HCEC 1CT (cell line): ENCODE data around the gene ADA.
"Not testable (repeated sequence)": the region's sequence is repeated elsewhere in the genome, so short reads cannot be mapped to it uniquely, and the experiment has no call there.

ENCODE experiments used
- DNase-seq: peaks from one replicate; pipeline ENCODE4 v3.0.0-alpha.2; 2017

ADA gene

DNA sequence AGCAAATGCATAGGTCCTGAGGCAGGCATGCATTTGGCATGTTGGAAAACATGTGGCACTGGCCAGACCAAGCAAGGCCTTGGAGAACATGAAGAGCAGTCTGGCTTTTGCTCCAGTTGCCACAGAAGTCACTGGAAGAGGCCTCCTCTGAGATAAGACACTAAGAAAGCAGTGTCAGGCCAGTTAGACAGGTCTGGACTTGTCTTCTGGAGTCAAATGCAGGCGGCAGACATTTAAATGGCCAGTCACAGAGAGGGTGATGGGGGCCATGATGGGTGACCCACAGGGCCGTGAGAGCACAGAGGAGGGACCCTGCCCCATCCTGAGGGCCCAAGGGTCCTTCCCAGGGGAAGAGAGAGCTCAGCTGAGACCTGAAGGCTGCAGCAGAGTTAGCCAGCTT is 26.7 kb upstream of the ADA start:
- DNase-seq: no peak

DNA sequence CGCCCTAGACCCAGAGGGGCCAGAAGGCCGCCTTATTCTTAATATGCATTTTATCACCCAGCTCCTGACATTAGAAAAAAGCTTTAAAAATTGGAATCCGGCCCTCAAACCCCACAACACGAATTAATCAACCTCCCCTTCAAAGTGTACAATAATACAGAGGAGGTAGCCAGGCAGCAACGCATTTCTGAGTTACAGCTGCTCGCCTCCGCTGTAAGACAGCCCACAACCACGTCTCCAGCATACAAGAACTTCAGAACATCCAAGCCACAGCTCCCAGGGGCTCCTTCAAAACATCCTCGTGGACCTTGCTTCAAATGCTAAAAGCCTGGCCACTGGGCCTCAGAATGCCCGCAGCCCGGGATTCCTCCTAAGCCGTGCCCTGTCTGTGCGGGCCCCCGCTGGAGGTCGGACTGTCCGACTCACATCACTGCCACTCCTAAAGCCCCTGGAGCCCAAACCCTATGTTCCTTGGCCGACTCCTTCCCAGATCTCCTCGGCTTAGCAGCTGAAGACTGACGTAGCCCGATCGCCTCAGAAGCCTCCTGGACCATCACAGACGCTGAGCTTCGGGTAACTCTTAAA is 20.9 kb upstream of the ADA start:
- not testable (repeated sequence) for DNase-seq

- not testable (repeated sequence) for DNase-seq
These were observed 20.0 kb upstream of the ADA start for GRCh38 chr20:44671541-44671940.

DNA sequence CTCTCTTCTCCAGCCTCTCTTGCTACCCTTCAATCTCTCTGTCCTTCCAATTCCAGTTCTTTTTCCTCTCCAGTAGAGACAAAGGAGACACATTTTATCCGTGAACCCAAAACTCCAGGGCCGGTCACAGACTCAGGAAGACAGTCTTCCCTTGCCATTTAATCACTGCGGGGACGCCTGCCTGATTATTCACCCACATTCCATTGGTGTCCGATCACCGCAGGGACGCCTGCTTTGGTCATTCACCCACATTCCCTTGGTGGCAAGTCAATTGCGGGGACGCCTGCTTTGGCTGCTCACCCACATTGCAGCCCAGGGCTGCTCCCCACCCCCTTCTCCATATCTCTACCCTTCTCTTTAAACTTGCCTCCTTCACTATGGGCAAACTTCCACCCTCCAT is 19.4 kb upstream of the ADA start:
- DNase-seq: peak; percentile 53

DNA sequence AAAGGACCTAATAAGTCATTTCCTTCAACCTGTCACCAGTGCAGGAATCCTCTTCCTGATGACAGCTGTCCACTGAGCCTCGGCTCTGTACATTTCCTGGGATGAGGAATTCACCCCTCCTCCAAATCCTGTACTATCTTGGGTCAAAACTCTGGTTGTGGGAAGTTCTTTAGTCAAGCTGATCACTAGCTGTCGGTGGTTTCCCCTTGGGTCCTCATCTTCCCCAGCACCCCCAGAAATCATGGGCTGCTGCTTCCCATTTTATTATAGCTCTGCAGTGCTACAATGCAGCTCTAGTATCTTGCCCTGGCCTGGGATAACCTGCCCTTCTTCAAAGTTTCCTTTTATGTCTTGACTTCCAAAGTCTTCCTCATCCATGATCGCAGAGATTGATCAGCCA is 14.6 kb upstream of the ADA start:
- DNase-seq: no peak

- DNase-seq: no peak
These were observed 12.6 kb upstream of the ADA start for GRCh38 chr20:44664131-44664530.

DNA sequence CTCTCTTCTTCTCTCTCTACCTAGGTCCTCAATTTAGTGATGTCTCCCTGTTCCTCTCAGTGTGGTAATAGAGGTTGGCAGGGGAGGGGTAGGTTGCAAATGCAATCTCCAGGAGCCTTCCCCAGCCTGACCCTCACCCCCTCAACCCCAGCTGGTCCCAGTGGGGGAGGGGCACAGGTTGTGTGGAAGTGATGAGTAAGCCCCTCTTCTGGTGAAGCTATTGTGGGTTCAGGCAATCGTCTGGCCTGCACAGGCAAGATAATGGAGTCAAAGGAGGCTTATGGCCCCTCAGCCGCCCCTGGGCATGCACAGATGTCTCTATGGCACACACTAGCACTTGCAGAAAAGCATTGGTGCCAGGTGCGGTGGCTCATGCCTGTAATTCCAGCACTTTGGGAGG is 10.8 kb upstream of the ADA start:
- no peak for DNase-seq

- no peak for DNase-seq
These were observed 9.1 kb upstream of the ADA start for GRCh38 chr20:44660581-44660980.

DNA sequence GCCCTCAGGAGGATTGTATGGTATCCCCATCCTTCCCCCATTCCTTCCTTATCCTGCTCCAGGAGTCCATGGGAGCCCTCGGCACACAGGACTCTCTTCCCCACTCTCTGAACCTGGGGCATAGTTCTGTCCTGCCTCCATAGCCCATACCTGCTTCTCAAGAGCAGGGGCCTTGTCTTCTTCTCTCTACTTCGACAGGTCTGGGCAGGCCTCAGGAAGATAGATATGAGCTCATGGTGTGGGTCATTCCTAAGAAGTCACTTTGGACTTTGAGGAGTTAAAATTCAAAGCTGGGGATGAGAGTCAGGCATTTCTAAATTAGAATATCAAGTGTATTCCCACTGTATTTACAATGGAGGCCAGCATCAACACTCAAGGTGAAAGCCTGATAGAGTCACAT is 8.4 kb upstream of the ADA start:
- no peak for DNase-seq

- DNase-seq: no peak
These were observed 7.3 kb upstream of the ADA start for GRCh38 chr20:44658810-44659209.

GRCh38 chr20:44657875-44658274 is 6.4 kb upstream of the ADA start:
- no peak for DNase-seq

- DNase-seq: no peak
These were observed 4.9 kb upstream of the ADA start for GRCh38 chr20:44656448-44656847.

- DNase-seq: not testable (repeated sequence)
These were observed 2.7 kb upstream of the ADA start for GRCh38 chr20:44654210-44654609.

DNA sequence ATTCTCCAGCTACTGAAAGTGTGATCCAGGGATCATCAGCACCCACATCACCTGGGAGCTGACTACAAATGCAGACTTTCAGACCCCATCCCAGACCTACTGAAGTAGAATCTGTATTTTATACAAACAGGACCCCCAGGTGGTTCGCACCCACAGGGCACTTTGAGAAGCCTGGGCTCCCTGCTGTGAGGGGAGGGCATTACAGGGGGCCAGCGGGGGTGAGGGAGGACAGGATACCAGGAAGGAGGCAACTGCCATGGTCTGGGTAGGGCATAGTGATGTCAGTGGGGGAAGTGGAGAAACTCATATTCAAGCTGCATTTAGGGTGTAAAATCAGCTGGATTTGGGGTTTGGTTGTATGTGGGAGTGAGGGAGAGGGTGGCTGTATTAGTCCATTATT is 2.0 kb upstream of the ADA start:
- DNase-seq: no peak

- no peak for DNase-seq
These were observed 140 bp downstream of the ADA start for GRCh38 chr20:44651434-44651683.

DNA sequence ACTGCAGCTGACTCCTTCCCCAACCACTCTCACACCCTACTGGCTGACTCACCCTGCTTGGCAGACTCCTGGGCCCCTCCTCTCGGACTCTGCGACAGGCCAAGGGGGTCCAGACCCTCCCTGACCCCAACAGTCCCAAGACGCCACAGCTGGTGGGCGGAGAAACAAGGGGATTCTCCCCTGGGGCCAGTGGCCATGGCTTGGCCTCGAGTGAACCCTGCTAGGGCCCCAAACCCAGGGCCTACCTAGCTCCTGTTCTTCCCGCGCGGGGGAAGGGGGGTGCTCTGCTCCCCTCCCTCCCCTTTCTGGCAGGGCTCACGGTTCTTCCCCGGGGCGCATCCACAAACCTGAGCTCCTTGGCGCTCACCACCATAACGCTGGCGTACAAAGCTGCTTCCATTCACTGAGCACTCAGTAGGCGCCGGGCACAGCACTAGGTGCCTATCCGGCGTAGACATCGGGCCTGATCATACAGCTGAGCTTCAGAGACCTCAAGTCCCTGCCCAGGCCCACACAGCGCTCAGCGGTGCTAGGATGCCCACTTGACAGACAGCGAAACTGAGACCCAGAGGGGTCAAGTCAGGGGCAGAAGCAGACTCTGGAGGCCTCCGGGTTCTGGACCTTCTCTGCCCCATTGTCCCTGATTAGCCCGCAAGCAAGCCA is 597 bp downstream of the ADA start:
- DNase-seq: no peak

- DNase-seq: no peak
These were observed 1.5 kb downstream of the ADA start for GRCh38 chr20:44649976-44650375.

DNA sequence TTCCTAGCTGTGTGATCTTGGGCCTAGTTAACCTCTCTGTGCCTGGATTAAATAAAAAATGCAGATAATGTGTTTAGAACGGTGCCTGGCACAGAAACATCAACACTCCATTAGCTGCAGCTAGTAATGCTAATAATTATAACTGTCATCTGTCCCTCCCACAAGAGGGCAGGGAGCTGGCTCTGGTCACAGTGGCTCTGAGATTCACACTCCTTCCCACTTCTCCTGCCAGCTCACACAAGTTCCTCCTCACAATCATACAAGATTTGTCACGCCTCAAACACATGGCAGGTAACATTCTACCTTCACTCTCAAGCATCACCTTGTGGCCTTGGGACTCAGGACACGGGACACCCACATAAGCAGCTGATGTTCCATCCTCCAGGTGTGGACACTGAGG is 2.4 kb downstream of the ADA start:
- DNase-seq: no peak

DNA sequence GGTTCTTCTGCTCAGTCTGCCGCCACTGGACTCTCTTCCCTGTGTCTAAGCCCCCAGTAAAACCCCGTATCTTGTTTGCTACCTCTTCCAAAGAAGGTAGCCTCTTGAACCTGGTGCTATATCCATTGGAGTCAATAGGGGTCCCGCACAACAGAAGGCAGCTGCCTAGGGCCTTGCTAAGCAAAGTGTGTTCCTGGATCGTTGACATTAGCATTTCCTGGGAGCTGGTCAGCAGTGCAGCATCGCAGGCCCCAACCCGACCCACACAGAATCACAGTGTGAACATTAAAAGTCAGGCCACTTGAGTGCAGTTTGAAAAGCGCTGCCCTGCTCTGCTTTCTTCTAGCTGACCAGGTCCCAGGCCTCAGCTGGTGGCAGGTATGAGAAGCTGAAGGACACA is 2.9 kb downstream of the ADA start:
- no peak for DNase-seq

DNA sequence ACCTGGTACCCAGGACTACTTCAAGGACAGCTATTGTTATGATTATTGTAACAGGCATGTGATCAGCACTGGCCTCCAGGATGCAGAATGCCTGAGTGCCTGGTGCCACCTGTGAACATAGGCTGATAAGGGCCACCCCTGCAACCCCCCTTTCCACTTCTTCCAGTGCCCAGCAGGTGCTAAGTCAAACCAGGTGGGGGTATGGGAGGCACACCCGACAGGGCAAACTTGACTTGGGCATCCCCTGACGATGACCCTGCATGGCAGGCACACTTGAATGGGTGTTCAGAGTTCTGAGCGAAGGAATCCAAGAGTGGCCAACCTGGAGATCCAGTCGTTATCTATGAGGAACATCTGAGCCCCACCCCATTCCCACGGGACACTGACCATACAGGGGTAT is 3.4 kb downstream of the ADA start:
- no peak for DNase-seq

- DNase-seq: peak; percentile 66
These were observed 4.7 kb downstream of the ADA start for GRCh38 chr20:44646641-44647274.

- DNase-seq: peak; percentile 3
These were observed 5.4 kb downstream of the ADA start for GRCh38 chr20:44646023-44646640.

DNA sequence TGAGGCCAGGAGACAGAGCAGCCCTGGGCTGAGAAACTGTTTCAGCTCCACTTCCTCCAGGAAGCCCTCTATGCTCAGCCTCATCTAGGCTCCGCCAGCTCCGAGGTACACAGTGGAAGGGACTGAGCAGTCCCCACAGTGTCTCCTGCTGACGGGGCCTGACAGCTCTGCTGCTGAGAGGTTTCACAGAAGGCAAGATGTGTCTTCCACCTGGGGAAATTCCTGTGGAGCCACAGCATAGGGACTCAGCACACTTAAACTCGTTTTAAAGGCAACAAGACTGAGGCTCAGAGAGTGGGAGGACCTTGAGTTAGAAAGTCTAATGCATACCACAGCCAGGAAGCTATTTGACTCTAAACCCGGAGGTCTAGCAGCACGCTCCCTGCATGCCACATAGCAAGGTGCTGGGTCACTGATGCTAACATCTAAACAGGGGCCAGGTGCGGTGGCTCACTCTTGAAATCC is 6.8 kb downstream of the ADA start:
- no peak for DNase-seq

DNA sequence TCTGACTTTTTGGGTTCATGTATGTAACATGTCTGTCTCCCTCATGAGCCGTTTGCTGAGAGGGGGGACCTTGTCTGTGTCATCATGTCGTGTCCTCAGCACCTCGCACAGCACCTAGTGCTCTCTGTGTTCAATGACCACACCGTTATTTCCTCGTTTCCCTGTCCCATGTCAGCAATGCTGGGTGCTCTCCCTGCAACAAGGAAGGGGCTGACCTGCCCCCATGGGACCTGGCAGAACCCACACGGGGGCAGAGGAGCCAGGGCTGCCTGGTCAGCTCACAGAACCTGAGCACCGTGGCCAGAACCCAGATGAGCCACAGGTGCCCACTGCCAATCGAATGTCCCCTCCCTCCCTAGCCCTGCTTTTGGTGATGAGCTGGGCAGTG is 7.3 kb downstream of the ADA start:
- no peak for DNase-seq
